Activated CD8-positive, alpha-beta memory T cell treated with anti-CD3 and anti-CD28 coated beads, Interleukin-2, amount 50 U/mL, for 4 hours (primary cell): ENCODE data around the gene IRX4.
"Not testable (repeated sequence)": the region's sequence is repeated elsewhere in the genome, so short reads cannot be mapped to it uniquely, and the experiment has no call there.

Experiments used
- DNase-seq: peaks from one replicate; pipeline ENCODE4 v3.0.0-alpha.2; 2020

The IRX4 gene

DNA sequence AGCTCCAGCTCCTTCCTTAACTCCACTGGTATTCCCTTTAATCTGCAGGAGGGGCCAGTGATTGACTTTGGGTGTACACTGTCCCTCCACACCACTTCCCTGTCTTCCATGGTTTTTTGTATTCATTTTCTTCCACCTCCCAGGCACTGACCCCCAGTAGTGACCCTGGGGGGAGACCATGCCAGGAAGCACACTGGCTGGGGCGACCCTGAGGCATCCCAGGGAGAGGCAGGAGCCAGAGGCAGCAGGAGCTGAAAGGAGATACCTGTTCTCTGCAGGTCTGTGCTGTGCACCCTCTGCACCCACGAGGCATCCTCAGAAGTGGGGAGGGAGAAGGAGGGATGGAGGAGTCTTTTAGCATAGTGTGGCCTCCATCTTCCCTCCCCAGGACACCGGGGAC, 27.6 kb downstream of the IRX4 start:
- no peak for DNase-seq

DNA sequence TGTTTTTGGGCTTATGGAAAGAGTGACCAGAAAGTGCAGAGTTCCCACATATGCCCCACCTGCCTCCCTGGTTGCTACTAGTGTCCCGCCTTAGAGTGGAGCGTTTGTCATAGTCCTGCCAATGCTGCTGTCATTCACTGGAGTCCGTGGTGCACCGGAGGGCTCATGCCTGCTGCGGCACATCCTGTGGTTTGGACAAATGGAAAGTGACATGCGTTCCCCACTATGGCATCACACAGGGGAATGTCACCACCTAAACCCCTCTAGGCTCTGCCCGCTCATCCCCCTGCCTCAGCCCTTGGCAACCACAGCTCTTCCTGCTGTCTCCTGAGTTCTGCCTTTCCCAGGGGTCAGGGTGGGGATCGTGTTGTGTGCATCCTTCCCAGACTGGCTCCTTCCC, 29.2 kb downstream of the IRX4 start:
- no peak for DNase-seq

DNA sequence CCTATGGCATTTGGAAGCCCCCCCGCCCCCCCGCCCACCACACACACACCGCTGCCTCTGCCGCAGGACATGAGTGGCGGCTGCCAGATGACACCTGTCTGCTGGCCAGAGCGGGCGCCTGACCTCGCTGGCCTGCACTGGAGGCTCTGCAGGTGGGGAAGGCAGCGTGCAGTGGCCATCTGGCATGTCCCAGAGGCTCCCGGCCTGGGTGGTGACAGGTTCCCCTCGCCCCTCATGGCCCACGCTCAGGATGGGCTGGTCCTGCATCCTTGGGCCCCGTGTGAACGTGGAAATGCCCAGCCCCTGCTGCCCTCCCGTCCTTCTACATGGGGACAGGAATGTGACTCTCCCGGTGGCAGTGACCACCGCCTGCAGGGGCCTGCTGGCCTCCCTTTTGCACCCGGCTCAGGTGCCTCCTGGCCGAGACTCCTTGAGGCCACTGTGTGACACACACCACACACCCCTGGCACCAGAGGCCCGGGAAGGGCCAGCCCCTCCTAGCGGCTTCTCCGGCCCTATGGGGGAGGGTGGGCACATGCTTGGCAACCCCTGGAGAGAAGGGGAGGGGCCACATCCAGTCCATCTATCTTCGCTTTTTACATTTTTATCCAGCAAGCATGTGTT, 30.3 kb downstream of the IRX4 start:
- no peak for DNase-seq

DNA sequence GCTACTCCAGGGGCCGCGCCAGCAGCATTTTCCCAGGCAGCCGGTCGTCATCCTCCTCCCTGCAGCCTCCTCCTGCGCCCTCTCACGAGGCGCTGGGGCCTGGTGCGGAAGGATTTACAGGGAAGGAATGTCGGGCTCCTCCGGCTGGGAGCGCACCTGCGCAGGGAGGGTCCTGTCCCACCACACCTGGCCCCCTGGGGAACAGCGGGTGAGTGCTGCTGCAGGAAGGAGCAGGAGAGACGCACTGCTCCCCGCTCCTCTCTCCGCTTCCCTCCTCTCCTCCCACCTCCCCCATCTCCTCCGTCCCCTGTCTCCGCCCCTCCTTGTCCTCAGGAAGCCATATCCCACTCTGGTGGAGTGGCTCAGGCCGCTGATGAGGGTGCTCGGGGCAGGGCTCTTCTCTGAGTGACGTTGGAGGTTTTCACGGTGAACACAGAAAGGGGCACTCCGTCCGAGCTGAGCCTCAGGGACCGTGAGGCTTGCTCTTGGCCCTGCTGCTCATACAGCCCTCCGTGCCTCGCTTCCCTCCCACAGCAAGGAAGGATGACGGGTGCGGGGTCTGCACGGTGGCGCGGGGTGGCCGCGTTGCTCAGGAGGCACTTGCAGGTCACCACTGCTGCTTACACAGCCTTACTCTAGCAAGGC, 31.3 kb downstream of the IRX4 start:
- no peak for DNase-seq

DNA sequence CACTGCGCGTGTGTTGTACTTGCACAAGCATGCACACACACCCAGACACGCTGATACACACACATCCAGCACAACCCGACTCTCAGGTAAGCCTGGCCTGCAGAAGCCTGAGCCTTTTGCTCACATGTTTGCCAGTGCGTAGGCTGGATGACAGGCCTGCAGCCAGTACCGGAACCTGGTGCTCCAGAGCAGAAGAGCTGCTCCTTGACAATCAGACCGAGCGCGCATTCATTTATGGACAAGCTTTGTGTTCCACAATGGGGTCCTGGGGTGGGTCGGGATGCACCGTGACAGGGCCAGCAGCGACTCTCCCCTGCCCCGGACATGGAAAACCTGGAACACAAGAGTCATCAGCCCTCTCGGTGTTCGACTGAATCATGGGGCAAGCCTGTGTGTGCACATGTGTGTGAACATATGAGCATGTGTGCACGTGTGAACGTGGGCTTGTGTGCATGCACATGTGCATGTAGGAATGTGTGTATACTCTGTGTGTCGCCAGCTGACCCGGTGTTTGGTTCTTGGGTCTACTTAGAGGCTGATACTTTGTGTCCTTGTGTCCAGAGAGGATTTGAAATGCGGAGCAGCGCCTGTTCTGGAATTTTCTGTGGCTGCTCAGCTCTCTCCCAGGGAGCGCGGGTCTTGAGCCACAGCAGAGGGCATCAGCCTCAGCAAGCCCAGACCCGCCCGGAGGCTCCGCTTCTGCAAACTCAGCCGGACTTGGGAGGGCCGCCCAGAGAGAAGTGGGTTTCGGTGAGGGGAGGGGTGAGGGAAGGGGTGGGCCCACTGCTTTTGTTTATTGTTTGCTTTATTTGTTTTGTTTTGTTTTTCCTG, 32.2 kb downstream of the IRX4 start:
- no peak for DNase-seq

DNA sequence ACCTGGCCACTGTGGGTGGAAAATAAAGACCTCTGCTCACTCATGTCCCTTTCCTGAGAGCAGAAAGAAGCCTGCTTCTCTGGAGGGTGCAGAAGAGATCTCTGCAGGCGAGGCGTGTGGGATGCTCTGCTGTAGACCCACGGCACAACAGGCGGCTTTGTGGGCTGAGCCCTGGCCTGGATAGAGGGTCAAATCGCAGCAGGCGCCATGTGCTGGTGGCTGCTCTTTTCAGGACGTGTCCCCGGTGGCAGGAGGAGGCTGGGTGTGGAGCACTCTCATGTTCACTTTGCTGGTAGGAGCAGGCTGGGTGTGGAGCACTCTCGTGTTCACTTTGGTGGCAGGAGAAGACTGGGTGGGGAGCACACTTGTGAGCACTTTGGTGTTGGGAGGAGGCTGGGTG, 35.1 kb downstream of the IRX4 start:
- DNase-seq = no peak

DNA sequence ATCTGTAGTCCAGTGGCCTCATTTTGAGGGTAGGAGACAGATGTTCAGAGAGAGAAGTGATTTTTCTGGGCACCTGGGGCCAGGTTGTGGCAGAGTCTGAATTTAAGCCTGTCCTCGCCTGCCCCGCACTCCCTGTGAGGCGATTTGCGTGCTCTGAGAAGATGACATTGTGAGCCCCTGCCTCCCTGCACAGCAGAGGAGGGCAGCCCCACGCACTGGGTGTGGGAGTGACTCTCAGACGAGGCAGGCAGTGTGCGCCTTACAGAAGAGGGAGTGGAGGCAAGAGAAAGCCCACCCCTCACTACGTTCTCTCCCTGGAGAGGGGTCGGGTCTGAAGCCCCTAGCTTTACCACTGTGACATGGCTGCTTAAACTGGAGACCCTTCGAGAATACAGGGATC, 35.7 kb downstream of the IRX4 start:
- no peak for DNase-seq

DNA sequence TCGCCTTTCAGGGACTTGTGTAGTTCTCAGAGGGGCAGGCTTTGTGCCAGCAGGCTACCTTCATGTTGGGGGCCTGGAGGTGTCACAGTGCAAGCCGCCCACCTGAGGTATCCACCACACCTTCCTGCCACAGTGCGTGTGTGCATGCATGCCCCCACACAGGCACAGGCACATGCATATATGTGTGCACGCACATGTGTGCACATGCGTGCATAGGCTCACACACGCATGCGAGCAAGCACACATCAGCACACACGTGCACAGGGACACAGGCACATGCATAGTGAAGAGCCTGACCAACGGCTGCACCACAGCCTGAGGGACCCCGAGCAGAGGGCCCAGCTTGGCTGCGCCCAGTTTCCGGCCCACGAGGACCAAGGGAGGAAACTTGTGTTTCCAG, 36.1 kb downstream of the IRX4 start:
- DNase-seq = no peak

DNA sequence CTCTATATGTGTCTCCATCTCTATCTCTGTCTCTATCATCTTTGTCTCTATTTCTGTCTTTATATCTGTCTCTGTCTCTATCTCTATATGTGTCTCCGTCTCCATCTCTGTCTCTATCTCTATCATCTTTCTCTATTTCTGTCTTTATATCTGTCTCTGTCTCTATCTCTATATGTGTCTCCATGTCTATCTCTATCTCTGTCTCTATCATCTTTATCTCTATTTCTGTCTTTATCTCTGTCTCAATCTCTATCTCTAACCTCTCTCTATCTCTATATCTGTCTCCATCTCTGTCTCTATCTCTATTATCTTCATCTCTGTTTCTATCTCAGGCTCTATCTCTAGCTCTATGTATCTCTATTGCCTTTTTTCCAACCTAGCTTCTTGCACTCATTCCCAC, 37.0 kb downstream of the IRX4 start:
- no peak for DNase-seq

DNA sequence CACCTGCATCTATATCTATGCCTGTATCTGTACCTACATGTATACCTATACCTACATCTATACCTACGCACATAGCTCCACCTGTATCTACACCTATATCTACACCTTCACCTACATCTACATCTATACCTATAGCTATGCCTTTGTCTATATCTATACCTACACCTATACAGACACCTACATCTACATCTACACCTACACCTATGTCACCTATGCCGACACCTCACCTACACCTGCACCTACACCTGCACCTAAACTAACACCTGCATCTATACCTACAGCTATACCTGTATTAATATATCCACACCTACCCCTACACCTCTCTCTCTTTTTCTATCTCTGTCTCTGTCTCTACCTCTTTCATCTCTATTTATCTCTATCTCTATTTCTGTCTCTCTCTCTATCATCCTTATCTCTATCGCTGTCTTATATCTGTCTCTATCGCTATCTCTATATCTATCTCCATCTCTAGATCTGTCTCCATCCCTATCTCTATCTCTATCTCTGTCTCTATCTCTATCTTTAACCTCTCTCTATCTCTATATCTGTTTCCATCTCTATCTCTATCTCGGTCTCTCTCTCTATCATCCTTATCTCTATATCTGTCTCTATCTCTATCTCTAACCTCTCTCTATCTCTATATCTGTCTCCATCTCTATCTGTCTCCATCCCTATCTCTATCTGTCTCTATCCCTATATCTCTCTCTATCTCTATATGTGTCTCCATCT, 37.9 kb downstream of the IRX4 start:
- DNase-seq = no peak

DNA sequence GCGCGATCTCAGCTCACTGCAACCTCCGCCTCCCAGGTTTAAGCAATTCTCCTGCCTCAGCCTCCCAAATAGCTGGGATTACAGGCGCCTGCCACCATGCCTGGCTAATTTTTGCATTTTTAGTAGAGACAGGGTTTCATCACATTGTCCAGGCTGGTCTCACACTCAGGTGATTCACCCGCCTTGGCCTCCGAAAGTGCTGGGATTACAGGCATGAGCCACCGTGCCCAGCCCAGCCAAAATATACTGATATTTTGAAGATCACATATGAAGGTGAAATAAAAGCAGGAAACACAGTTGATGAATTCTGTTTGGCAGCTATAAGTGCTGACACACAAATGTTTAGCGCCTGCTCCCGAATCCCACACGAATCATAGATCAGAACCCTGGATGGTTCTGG, 39.0 kb downstream of the IRX4 start:
- DNase-seq = not testable (repeated sequence)

DNA sequence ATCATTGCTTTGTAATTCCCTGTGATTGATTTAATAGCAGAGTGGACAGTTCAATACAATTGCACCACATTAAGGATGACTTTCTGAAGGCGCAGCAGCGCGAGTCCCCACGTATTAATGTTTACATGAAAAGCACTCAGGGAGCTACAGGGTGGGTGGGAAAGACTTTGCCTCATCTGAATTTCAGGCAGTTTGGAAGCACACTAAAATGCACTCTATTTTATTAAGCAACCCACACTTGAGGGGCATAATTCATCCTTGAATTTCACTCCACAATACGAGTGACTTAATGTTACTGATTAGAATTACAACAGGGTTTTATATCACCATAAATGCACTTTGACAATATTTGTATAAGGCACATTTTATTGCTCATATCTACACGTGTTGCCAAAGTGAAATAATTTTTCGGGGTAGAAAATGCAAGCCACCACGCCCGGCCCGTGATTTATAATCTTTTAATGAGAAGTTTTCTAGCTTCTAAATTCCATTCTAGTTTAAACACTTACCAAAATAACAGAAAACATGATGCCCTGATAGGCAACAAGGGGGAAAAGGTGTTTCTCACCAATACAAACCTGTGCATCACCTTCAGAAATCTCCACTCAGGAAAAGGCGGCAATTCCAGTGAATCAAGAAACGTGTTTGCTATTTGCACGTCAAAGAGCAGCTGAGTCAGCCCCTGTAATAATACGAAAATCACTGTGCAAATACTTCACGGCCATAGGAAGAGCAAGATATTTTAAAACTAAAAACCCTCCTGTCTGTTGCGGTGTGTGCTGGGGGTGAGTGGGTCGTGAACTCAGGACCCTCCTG, 40.5 kb downstream of the IRX4 start:
- DNase-seq = no peak

DNA sequence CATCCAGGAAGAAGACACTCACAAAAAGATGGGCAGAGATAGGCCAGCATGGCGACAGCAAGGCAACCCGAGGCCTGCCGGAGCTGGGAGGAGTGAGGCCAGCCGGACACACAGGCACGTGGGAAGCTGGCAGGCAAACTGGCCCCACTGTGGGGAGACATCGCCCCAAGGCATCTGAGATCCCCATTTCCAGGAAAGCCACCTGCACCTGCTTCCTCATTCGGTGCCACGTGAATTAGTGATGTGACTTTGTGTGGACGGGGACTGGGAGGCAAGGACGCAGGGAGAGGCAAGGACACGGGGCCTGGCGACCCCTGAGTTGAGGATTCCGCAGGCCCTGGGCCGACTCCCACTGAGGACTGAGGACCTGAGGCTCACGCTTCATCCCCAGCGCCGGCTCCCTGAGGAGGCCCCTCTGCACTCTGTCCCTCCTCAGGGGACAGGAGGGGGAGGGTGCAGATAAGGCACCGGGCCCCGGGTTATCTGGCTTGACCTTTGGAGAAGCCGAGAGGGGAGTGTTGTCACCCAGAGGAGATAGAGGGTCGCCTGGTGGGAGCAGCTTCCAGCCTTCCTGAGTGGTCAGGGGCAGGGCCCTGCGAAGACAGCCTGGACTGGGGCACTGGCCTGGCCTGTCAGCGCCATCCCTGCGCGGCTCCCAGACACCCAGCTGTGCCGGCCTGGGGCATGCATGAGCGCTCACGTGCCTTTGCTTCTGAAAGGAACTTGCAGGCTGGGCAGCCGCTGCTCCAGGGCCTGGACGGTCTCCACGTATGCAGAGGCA, 41.8 kb downstream of the IRX4 start:
- DNase-seq = no peak

DNA sequence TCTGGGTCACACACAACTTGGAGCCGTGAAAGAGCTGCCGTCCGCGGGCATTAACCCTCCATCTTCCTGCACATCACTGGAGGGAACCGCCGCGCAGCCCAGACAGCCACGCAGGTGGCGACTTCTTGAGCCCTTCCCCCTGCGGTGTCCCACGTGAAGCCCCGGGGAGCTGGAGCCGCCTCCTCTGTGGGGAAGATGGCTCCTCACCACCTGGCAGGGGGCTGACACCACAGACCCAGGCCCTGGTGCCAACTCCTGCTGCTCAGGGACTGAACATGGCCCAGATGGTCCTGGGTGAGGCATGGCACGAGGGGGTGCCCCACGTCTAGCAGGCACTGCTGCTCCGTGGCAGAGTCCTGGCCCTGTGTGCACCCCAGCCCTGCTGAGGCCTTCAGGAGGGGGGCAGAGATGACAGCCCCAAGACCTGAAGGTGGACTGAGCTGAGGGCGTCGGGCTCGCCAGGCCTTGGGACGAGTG, 42.6 kb downstream of the IRX4 start:
- no peak for DNase-seq

DNA sequence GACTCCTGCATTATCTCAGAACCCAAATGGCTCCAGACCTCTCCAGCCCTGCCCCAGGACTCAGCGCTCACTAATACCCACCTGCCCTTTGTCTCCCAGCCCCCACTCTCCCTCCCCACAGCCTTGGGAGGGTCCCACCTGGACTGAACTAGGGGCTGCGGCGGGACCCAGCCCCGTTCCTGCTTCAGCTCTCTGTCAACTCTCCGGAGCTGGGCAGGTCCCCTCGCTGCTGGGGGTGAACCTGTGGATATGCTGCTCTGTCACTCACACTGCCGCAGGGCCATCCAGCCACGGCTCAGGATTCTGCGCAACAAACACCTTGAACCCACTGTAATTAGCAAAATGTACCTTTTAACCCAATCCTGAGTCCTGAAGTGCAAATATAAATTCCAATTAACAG, 44.7 kb downstream of the IRX4 start:
- DNase-seq = no peak

DNA sequence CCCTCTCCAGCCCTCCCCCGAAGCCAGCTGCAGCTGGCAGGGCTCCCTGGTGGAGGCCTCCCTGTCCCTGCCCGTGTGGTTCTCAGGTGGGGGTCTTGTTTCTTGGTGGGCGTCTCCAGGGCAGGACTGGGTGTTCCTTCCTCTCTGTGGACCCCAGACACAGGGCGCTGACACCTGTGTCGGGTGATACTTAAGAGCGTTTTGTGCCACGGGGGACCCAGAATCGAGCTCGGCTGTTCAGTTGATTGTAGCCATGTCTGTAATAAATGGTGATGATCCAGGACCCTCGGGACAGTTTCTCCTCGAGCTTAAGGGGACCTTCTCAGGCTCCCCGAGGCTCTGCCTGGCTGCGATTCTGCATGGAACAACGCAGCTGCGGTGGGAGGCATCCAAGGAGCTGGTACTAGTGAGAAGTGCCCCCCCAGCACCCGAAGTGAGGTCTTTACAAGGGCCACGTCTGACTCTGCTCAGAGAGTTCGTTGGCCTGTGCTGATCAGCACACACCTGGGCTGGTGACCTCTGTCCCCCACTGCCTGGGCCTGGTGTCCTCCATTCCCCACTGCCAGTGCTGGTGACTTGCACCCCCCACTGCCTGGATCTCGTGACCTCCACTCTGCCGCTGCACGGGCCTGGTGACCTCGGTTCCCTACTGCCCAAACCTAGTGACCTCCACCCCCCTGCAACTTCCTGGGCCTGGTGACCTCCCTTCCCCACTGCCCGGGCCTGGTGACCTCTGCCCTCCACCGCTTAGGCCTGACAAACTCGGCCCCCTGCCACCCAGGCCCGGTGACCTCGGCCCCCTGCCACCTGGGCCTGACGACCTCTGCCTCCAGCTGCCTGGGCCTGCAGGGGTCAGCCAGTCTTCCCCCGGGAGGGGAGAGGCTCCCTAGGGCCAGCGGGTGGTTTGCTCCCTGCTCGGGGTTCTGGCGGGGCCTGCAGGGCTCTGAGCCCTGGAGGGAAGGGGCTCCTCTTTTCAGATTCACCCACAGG, 45.5 kb downstream of the IRX4 start:
- no peak for DNase-seq

DNA sequence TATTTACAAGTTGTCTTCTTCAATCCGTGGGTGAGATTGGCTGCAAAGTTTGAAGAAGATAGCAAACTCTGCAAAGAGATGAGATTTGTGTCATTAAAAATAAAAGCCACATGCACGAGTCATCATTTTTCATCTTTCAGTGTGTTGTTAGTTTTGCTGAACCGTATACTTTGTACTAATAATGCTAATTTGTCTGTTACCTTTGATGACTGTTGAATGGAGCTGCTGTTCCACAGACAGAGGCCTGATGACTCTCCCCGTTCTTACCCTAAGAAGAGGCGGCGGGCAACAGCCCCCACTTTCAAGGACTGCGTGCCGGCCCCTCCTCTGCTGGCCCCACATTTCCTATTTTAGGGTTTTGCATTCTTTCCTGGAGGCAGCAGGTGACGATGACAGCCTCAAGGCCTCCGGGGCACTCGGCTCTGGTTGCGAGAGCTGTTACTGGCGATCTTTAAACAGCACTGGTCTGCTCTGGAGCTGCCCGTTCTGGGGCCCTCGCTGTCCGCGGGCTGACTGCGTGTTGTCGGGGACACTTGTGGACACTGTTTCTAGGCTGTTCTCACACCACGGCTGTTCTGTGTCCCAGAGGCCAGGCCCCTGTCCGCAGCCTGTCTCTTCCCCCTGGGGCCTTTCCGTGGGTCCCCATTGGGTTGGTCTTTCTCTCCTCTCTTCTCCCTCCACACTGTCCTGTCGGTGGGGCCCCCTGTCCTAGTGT, 46.4 kb downstream of the IRX4 start:
- DNase-seq = no peak

DNA sequence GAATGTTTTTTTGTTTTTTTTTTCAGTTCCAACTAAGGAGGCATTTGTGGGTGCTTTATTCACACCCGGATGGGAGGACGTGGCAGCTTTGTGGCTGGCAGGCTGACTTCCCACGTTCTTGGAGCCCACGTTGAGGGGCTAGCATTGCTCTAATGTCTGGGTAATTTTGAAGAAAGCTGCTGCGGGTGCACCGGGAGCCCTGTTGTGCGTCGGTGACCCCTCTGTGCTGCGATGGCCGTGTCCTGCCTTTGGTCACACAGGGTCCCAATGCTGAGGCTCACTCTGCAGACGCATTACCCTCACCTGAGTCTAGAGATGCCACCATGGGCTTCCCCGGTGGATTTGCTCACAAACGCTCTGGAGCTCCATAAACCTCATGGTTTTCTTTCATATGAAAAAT, 47.3 kb downstream of the IRX4 start:
- DNase-seq = no peak

DNA sequence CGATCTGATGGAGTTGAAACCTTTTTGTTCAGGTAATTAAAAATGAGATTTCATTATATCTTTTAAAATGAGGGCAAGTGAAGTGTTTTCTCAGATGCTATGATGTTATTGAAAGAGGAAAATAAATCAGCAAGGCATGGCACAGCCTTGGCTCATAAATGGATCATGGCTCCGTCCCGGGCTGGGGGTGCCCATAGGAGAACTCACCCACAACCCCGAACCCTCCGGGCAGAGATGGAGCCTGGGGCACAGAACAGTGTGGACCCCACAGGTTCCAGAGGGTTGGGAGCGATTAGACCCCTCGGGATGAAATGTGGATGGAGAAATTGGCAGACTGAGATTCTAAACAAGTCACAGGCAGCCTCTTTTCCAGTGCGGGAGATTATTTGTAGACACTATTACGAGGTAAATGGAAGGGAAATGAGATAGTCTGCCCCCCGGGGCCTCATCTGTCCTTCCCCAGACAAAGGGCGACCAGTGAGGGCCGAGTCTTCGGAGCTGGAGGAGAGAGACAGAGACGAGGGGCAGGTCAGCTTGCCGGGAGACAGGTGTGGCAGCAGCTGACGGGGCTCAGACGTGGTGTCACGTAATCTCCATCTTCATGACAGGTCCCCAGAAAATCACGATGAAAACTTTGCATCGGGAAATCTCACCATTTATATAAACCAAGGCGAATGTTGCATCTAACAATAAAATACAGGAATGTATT, 47.9 kb downstream of the IRX4 start:
- DNase-seq = no peak
